GM12878 (cell line): ENCODE measurements around the gene CACNG4. TPM values are rescaled to one million over a fixed set of nuclear protein-coding genes. Genes with fewer than 3 reads are reported as not detected.

ENCODE experiments used
- ATAC-seq: fragments of 200-7000 bp; cut with Tn5 transposase; 3 replicates; pipeline ENCODE4 v1.9.1; 2020; ENCODE audit warnings: mild to moderate bottlenecking, moderate library complexity
- BruUV-seq: library from RNA; stranded (reverse); fragments of 400-500 nt; replicated peaks from 2 replicates; lab custom pipeline; 2021; lab: Mats Ljungman, UMichigan
- CTCF ChIA-PET: fragments of 300-600 bp; sonication (Branson Sonifier 250); formaldehyde crosslinking; extraction: SDS; loops from one replicate; lab custom pipeline; 2021; ENCODE audit warnings: inconsistent platforms; lab: Yijun Ruan, JAX
- POLR2A ChIA-PET: fragments of 350-600 bp; formaldehyde crosslinking; extraction: SDS; loops from one replicate; lab custom pipeline; 2021; ENCODE audit warnings: inconsistent platforms; lab: Charles Lee
- RAD21 ChIA-PET: fragments of 300-600 bp; sonication (Branson Sonifier 250); formaldehyde crosslinking; loops from one replicate; lab custom pipeline; 2023; ENCODE audit warnings: antibody characterized with exemption; ENCODE audit not compliant: unreplicated experiment; lab: Charles Lee
- SMC1A ChIA-PET: fragments of 300-600 bp; sonication (Branson Sonifier 250); formaldehyde crosslinking; loops from one replicate; lab custom pipeline; 2023; ENCODE audit not compliant: unreplicated experiment, uncharacterized antibody; lab: Charles Lee
- DNase-seq: peaks from one replicate; pipeline ENCODE4 v3.0.0-alpha.2; 2011; ENCODE audit warnings: low read depth, low spot score
- FAIRE-seq: peaks from 3 replicates; lab custom pipeline; 2011; peaks lifted over from hg19 to GRCh38; lab: Jason Lieb, UNC
- H2AFZ ChIP-seq: 2 replicates; pipeline ENCODE4 v1.6.0; 2011; ENCODE audit warnings: low read depth, low read length, control low read depth; ENCODE audit not compliant: control insufficient read depth
- H3K27ac ChIP-seq: 2 replicates; pipeline ENCODE4 v1.5.1; 2011; ENCODE audit warnings: control low read depth; ENCODE audit not compliant: control insufficient read depth, insufficient read depth
- H3K27me3 ChIP-seq, 2 experiments: replicated peaks in 1 of 2; 2 replicates each; pipeline versions ENCODE4 v1.6.0 to v1.6.1; 2011; ENCODE audit warnings: low read length in 1 of 2; ENCODE audit not compliant: control insufficient read depth in 2 of 2, insufficient read depth in 2 of 2
- H3K36me3 ChIP-seq, 2 experiments: 2 replicates each; pipeline ENCODE4 v1.5.1; 2011; ENCODE audit warnings: low read length in 1 of 2; ENCODE audit not compliant: control insufficient read depth in 2 of 2, insufficient read depth in 2 of 2
- H3K4me1 ChIP-seq: 2 replicates; pipeline ENCODE4 v1.6.1; 2011; ENCODE audit warnings: mild to moderate bottlenecking, low read length, moderate library complexity, mixed read lengths; ENCODE audit not compliant: control insufficient read depth, insufficient read depth
- H3K4me2 ChIP-seq: 2 replicates; pipeline ENCODE4 v1.6.0; 2011; ENCODE audit warnings: control low read depth; ENCODE audit not compliant: control insufficient read depth, insufficient read depth
- H3K4me3 ChIP-seq: fragments of 200-600 bp; sonication (generic); 2 replicates; pipeline ENCODE4 v1.5.1; 2016
- H3K79me2 ChIP-seq: 2 replicates; pipeline ENCODE4 v1.6.0; 2011; ENCODE audit warnings: low read length; ENCODE audit not compliant: control insufficient read depth, insufficient read depth
- H3K9ac ChIP-seq: 2 replicates; pipeline ENCODE4 v1.8.0; 2011; ENCODE audit warnings: low read length, control low read depth, mixed read lengths; ENCODE audit not compliant: control insufficient read depth, insufficient read depth
- H3K9me3 ChIP-seq: replicated peaks from 3 replicates; pipeline ENCODE4 v1.5.1; 2011; ENCODE audit warnings: mild to moderate bottlenecking, low read length; ENCODE audit not compliant: control insufficient read depth, insufficient read depth
- H4K20me1 ChIP-seq: 2 replicates; pipeline ENCODE4 v1.6.0; 2011; ENCODE audit not compliant: control insufficient read depth, insufficient read depth
- ATF3 ChIP-seq: IDR thresholded peaks from 2 replicates; pipeline ENCODE4 v1.6.1; 2011; ENCODE audit warnings: low read depth, mild to moderate bottlenecking, low read length, moderate library complexity, borderline replicate concordance; ENCODE audit errors: extremely low read depth
- CUX1 ChIP-seq: IDR thresholded peaks from 2 replicates; pipeline ENCODE4 v1.6.1; 2012; ENCODE audit warnings: improper control_type of control experiment, low read depth, low read length; ENCODE audit not compliant: insufficient replicate concordance
- IKZF1 ChIP-seq: fragments of 450-650 bp; conservative IDR thresholded peaks from 2 replicates; pipeline ENCODE4 v1.6.1; 2017; ENCODE audit warnings: antibody characterized with exemption, mild to moderate bottlenecking
- MEF2B ChIP-seq: fragments of 450-650 bp; IDR thresholded peaks from 2 replicates; pipeline ENCODE4 v1.6.1; 2018; ENCODE audit warnings: mild to moderate bottlenecking, moderate library complexity; ENCODE audit not compliant: partially characterized antibody, poor library complexity, severe bottlenecking
- SIX5 ChIP-seq: IDR thresholded peaks from 2 replicates; pipeline ENCODE4 v1.6.1; 2011; ENCODE audit warnings: mild to moderate bottlenecking, low read depth, low read length, moderate library complexity; ENCODE audit not compliant: severe bottlenecking
- STAT3 ChIP-seq: IDR thresholded peaks from 2 replicates; pipeline ENCODE4 v1.6.1; 2011; ENCODE audit warnings: low read depth, low read length, improper control_type of control experiment
- ZNF217 ChIP-seq: fragments of 450-650 bp; IDR thresholded peaks from 2 replicates; pipeline ENCODE4 v1.6.1; 2017; ENCODE audit warnings: antibody characterized with exemption, mild to moderate bottlenecking
- WGBS: methylation state at CpG from one replicate; pipeline ENCODE4 v1.1.6; 2016; ENCODE audit warnings: low lambda C conversion rate; ENCODE audit not compliant: insufficient replicate concordance, insufficient coverage; ENCODE audit errors: missing lambda C conversion rate; 5-methylcytosine and 5-hydroxymethylcytosine counted together
- in situ Hi-C: fragments of 300-500 bp; cut with MboI; formaldehyde crosslinking; loops from 9 replicates; pipeline ENCODE4 v1.14.3; 2018; ENCODE audit warnings: mixed read lengths
- intact Hi-C: fragments of 100-400 bp; cut with micrococcal nuclease; formaldehyde crosslinking; loops from one replicate; pipeline ENCODE4 v1.14.2; 2022; ENCODE audit not compliant: unreplicated experiment
- polyA plus RNA-seq, 11 experiments: library from polyadenylated mRNA; depleted of rRNA in 4 of 11; unstranded in 6 of 11; stranded (reverse) in 5 of 11; fragments of >200 nt; fragmentation: Nextera tagmentation in 4 of 11; fragmentation: Illumina TruSeq in 1 of 11; extraction: Ambion mirVana in 4 of 11; extraction: Trizol in 1 of 11; gene quantifications; 1 replicate in 1 of 11; 2 replicates in 10 of 11; pipeline versions ENCODE4 v1.2.1 to v1.2.3, GENCODE V29; 2011 to 2016; ENCODE audit warnings: inconsistent platforms in 2 of 11, missing spikeins in 2 of 11, low read depth in 1 of 11
- total RNA-seq, 4 experiments: library from RNA; depleted of rRNA in 3 of 4; stranded (reverse); fragments of >200 nt in 3 of 4; fragmentation: Illumina TruSeq in 1 of 4; extraction: Trizol in 1 of 4; gene quantifications; 2 replicates each; pipeline versions ENCODE4 v1.2.1 to v1.2.3, GENCODE V29; 2013 to 2021

The CACNG4 gene
- total and polyA plus RNA-seq, 10 of the 15 experiments (the other 5 are each of a cell fraction or from before 2014, with no cell fraction given) = 0.08 TPM; not detected in 8

- ATAC-seq (no peak), DNase-seq (no peak), FAIRE-seq (no peak)
- Histone ChIP-seq H3K27ac (no peak overlapping the region), H4K20me1 (no peaks in the 10 kb centered on the region), H3K4me3 (no peak overlapping the region), H3K4me1 (peaks cover 22% of the 10 kb centered on the region), H3K9me3 (no peaks in the 10 kb centered on the region; the same call in 1 of the 3 replicates), H3K27me3 (no peaks in the 10 kb centered on the region), H3K9ac (no peak overlapping the region), H3K36me3 (no peaks in the 10 kb centered on the region), H2AFZ (no peak overlapping the region), H3K4me2 (no peak overlapping the region), H3K79me2 (no peaks in the 10 kb centered on the region)
- POLR2A ChIA-PET = no interaction called here
- RAD21 ChIA-PET = no interaction called here
- TF ChIP-seq IKZF1 = no peak
- no peak for TF ChIP-seq MEF2B
- TF ChIP-seq STAT3 = no peak
- no peak for TF ChIP-seq CUX1
- TF ChIP-seq SIX5 = no peak
- TF ChIP-seq ZNF217 = no peak
- no peak for TF ChIP-seq ATF3
- BruUV-seq = no TSS peak
- in situ Hi-C loops (no loop called here), intact Hi-C loops (no loop called here)
- 83% methylated on average over 7 of the region's 13 CpGs for WGBS
- SMC1A ChIA-PET = no interaction called here
- CTCF ChIA-PET = no interaction called here
Measured at GRCh38 chr17:67032985-67033384, 68.5 kb downstream of the CACNG4 start.
